Measurements from ENCODE around the gene IQSEC1.

IQSEC1 gene

GRCh38 chr3:12907296-12907695 lies 165.9 kb downstream of the IQSEC1 start:
- H3K27ac Mint-ChIP-seq: no peak overlapping the region
- no peak overlapping the region for H3K4me3 Mint-ChIP-seq
- H3K9me3 Mint-ChIP-seq: no peaks in the 10 kb centered on the region
- no peaks in the 10 kb centered on the region for H3K4me1 Mint-ChIP-seq (ENCODE audit: low read depth)
- no peaks in the 10 kb centered on the region for H3K27me3 Mint-ChIP-seq (ENCODE audit: low read depth)
- H3K36me3 Mint-ChIP-seq (ENCODE audit: low read depth): peaks cover 19% of the 10 kb centered on the region

- Mint-ChIP-seq H3K27ac (no peak overlapping the region), H3K4me1 (ENCODE audit: low read depth) (no peaks in the 10 kb centered on the region), H3K4me3 (no peak overlapping the region)
Observed at GRCh38 chr3:12906916-12907290, 166.3 kb downstream of the IQSEC1 start.

GRCh38 chr3:12906141-12906915 lies 166.9 kb downstream of the IQSEC1 start:
- no peaks in the 10 kb centered on the region for H3K4me1 Mint-ChIP-seq (ENCODE audit: low read depth)
- H3K9me3 Mint-ChIP-seq: no peaks in the 10 kb centered on the region
- no peak overlapping the region for H3K27ac Mint-ChIP-seq
- no peak overlapping the region for H3K4me3 Mint-ChIP-seq
- peaks cover 15% of the 10 kb centered on the region for H3K36me3 Mint-ChIP-seq (ENCODE audit: low read depth)
- no peaks in the 10 kb centered on the region for H3K27me3 Mint-ChIP-seq (ENCODE audit: low read depth)

More at GRCh38 chr3:12906916-12907290, 166.3 kb downstream of the IQSEC1 start:
- Mint-ChIP-seq H3K9me3 (no peaks in the 10 kb centered on the region), H3K27me3 (ENCODE audit: low read depth) (no peaks in the 10 kb centered on the region), H3K36me3 (ENCODE audit: low read depth) (peaks cover 15% of the 10 kb centered on the region)

- H3K27me3 Mint-ChIP-seq (ENCODE audit: low read depth): no peaks in the 10 kb centered on the region
Observed at GRCh38 chr3:12905316-12906071, 167.7 kb downstream of the IQSEC1 start.

DNA sequence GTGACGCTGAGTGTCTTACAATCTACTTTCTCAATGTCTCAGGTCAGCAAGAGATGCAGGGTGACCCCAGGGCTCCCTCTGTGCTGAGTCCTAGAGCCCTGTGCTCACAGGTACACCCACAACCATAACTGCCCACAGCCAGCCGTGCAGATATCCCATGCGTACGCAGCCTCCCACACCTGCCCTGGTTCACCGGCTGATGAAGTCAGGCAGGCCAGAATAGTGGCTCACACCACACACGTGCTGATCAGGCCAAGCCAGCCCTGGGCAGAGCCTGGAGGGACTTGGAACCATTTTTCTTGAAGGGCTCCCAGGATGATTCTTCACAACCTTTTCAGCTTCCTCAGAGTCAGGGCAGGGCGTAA lies 168.3 kb downstream of the IQSEC1 start:
- Mint-ChIP-seq H3K27ac (no peak overlapping the region), H3K27me3 (ENCODE audit: low read depth) (no peaks in the 10 kb centered on the region), H3K4me3 (no peak overlapping the region), H3K9me3 (no peaks in the 10 kb centered on the region), H3K36me3 (ENCODE audit: low read depth) (peaks cover 19% of the 10 kb centered on the region), H3K4me1 (ENCODE audit: low read depth) (no peaks in the 10 kb centered on the region)

More at GRCh38 chr3:12905316-12906071, 167.7 kb downstream of the IQSEC1 start:
- H3K4me1 Mint-ChIP-seq (ENCODE audit: low read depth): no peaks in the 10 kb centered on the region
- H3K9me3 Mint-ChIP-seq: no peaks in the 10 kb centered on the region
- no peak overlapping the region for H3K27ac Mint-ChIP-seq
- no peak overlapping the region for H3K4me3 Mint-ChIP-seq
- H3K36me3 Mint-ChIP-seq (ENCODE audit: low read depth): peaks cover 17% of the 10 kb centered on the region

DNA sequence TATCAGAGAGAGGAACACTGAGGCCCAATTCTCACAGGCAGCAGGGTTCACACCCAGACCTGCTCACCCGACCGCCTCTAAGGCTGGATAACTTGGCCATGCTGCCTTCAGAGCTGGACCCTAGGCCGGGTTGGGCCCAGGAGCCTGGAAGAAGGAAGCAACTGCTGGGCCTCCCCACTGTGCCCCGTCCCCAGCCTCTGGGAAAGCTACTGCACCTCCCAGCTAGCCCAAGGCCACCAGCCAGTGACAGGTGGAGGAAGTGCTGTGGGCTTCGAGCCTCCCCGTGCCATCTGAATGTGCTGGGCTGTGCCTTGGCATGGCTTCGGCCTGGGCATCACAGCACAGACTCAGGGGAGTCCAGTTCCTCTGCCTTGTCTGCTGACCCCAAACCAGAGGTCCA lies 169.3 kb downstream of the IQSEC1 start:
- no peak overlapping the region for H3K27ac Mint-ChIP-seq
- no peaks in the 10 kb centered on the region for H3K4me1 Mint-ChIP-seq (ENCODE audit: low read depth)

GRCh38 chr3:12903000-12903800 lies 170.0 kb downstream of the IQSEC1 start:
- no peaks in the 10 kb centered on the region for H3K9me3 Mint-ChIP-seq
- peaks cover 16% of the 10 kb centered on the region for H3K36me3 Mint-ChIP-seq (ENCODE audit: low read depth)
- no peak overlapping the region for H3K4me3 Mint-ChIP-seq
- no peaks in the 10 kb centered on the region for H3K27me3 Mint-ChIP-seq (ENCODE audit: low read depth)
- H3K4me1 Mint-ChIP-seq (ENCODE audit: low read depth): no peaks in the 10 kb centered on the region
- H3K27ac Mint-ChIP-seq: no peak overlapping the region

More for the DNA sequence above, 169.3 kb downstream of the IQSEC1 start:
- H3K9me3 Mint-ChIP-seq: no peaks in the 10 kb centered on the region
- peaks cover 18% of the 10 kb centered on the region for H3K36me3 Mint-ChIP-seq (ENCODE audit: low read depth)
- no peak overlapping the region for H3K4me3 Mint-ChIP-seq
- H3K27me3 Mint-ChIP-seq (ENCODE audit: low read depth): no peaks in the 10 kb centered on the region

DNA sequence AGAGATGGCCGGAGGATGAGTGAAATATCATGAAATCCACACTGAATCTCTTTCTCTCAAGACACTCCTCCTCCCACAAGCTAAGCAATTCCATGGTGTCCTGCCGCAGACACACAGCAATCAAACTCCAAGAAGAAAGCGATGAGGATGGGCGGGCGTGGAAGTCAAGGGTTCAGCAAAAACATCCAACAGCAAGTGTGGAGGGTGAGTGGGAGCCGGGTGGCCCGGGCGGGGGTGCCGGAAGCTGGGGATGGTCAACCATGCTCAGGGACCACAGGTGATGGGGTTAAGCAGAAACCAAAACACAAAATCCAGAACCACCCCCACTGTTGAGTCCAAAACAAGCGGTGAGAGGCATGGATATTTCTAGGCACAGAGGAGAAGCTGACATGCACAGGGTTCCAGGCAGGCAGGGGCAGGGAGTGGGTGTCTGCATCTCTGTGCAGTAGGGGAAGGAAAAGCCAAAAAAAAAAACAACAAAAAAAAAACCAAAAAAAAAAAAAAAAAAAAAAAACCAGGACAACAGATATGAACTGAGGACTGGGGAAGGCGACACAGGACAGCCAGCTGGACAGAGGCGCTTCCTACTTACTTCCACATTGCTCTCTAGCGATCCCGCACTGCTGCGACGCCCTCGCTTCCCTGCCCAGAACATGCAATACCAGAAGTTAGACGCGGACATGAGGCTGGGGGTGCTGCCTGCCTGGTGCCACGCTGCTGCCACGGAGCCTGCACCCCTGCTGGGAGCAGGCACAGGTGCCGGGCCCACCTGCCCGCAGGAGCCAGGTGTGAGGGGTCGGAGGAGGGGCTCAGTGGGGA lies 170.8 kb downstream of the IQSEC1 start:
- Mint-ChIP-seq H3K36me3 (ENCODE audit: low read depth) (peaks cover 16% of the 10 kb centered on the region), H3K4me1 (ENCODE audit: low read depth) (no peaks in the 10 kb centered on the region), H3K27ac (no peak overlapping the region), H3K4me3 (no peak overlapping the region), H3K27me3 (ENCODE audit: low read depth) (no peaks in the 10 kb centered on the region), H3K9me3 (no peaks in the 10 kb centered on the region)

DNA sequence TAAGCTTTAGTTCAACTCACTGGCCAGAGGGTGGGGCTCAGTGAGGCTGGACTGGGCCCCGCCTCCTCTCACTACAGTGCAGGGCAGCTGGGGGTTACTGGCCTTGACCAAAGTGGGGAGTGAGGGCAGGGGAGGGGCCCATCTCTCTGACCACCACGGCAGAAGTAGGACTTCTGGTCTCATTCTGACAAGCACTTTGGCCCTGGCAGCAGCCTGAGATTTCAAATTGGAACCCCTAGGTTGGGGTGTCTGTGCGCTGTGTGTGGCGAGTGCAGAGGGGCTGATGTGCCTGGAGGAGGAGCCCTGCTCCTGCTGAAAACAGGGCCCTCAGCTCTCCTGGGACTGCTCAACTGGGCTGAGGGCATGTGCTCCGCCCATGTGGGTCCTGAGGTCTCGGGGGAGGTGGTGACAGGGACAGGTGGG lies 171.6 kb downstream of the IQSEC1 start:
- Mint-ChIP-seq H3K27me3 (ENCODE audit: low read depth) (no peaks in the 10 kb centered on the region), H3K9me3 (no peaks in the 10 kb centered on the region), H3K27ac (no peak overlapping the region), H3K4me1 (ENCODE audit: low read depth) (no peaks in the 10 kb centered on the region), H3K36me3 (ENCODE audit: low read depth) (peaks cover 16% of the 10 kb centered on the region), H3K4me3 (no peak overlapping the region)

DNA sequence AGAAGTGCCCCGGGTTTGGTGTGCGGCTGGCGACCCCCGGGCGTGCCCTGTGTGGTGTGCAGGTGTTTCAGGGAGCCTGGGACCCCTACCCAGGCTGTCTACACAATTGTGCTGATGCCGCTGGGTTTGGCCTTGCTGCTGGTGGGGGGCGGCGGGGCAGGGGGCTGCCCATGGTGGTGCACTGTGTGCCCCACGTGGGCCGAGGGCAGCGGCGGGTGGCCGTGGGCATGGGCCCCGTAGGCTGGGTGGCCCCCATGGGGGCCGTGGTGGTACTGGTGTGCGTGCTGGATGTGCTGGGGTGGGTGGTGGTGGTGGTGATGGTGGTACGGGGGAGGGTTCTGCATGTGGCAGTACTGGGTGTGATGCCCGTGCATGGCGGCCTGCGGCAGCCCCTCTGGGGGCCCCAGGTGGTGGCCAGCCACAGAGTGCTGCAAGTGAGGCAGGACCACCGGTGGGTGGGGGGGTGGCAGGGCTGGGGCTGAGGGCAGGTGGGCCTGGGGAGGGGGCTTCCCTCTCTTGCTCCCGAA lies 172.3 kb downstream of the IQSEC1 start:
- Mint-ChIP-seq H3K36me3 (ENCODE audit: low read depth) (peaks cover 16% of the 10 kb centered on the region), H3K9me3 (no peaks in the 10 kb centered on the region), H3K27ac (no peak overlapping the region)

DNA sequence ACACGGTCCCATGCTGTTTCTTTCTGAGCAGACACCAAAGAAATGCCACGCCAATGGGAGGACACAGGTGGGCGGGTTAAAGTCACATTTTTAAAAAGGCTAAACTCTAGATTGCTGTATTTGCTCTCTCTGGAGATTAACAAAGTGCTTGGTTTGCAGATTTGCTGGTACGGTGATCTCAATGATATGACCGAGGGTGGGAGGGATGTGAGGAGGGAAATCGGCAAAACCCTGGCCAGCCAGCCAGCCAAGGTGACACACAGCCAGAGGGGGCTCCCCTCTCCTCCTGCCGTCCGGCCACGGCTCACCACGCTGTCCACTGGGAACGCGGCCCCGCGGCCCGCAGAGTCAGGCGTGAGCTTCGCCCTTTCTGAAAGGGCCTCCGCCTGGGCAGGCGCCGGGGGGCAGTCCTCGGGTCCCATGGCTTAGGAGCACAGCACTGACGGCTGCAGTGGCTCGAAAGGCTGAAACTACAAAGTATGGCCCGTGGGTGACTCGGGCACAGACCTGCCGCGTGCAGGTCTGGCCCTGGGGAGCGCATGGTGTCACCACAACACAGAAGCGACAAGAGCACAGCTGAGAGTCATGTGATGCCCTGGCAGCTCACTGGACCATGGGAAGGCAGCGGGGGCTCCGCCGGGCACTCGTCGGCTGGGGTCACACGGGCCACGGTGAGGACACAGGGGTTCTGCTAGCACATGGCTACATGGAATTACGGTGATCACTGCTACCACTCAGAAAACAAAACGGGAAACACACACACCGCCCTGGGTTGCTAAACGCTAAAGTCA lies 174.1 kb downstream of the IQSEC1 start:
- Mint-ChIP-seq H3K36me3 (ENCODE audit: low read depth) (peaks cover 16% of the 10 kb centered on the region), H3K4me1 (ENCODE audit: low read depth) (no peaks in the 10 kb centered on the region), H3K27ac (no peak overlapping the region), H3K9me3 (no peaks in the 10 kb centered on the region), H3K4me3 (no peak overlapping the region), H3K27me3 (ENCODE audit: low read depth) (no peaks in the 10 kb centered on the region)

More for the DNA sequence above, 172.3 kb downstream of the IQSEC1 start:
- Mint-ChIP-seq H3K27me3 (ENCODE audit: low read depth) (no peaks in the 10 kb centered on the region), H3K4me1 (ENCODE audit: low read depth) (no peaks in the 10 kb centered on the region), H3K4me3 (no peak overlapping the region)

- Mint-ChIP-seq H3K36me3 (ENCODE audit: low read depth) (peaks cover 16% of the 10 kb centered on the region), H3K4me3 (no peak overlapping the region), H3K27ac (no peak overlapping the region), H3K27me3 (ENCODE audit: low read depth) (no peaks in the 10 kb centered on the region), H3K9me3 (no peaks in the 10 kb centered on the region), H3K4me1 (ENCODE audit: low read depth) (no peaks in the 10 kb centered on the region)
Observed at GRCh38 chr3:12898290-12898964, 174.8 kb downstream of the IQSEC1 start.
